SW480 (cell line): ENCODE measurements around the gene C3orf38.
"Not testable (repeated sequence)": the region's sequence is repeated elsewhere in the genome, so short reads cannot be mapped to it uniquely, and the experiment has no call there.

Source experiments
- DNase-seq: peaks from one replicate; pipeline ENCODE4 v3.0.0-alpha.2; 2016; ENCODE audit warnings: low spot score

C3orf38 gene

DNA sequence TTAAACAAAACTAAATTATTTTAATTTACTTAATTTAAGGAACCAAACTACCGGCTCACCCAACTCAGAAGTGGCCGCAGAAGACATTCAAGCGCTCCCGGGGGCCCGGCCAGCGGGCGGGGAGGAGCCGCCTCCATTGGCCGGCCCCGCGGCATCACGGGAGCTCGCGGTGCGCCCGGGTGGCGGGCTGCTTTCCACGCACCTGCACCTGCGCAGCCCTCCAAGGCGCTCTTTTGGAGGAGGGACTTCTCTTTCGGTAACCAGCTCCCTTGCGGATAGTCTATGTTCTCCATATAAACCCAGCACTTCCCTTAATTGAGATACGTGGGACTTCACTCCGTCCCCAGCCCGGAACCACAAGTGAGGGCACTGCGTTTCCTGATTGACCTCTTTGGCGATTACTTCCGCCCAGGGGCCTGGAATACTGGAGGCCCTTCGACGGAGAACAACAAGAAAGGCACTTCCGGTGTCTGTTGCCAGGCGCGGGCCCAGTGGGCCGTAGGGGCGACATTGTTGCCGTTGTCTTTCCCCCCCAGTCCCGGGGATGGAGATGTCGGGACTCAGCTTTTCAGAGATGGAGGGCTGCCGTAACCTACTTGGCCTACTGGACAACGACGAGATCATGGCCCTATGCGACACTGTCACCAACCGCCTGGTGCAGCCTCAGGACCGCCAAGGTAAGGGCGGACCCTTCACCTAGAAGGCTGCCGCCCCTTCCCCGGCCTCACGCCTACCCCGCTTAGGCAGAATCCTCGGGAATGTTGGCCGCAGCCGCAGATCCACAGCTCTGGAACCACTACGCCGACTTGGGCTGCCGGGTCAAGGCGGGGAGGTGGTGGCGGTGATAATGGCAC, at the start of gene C3orf38:
Gene C3orf38, plus strand, starts transcription at position 451 of the 854 bp plus-strand sequence. Its CDS starts 94 bp downstream, at position 545.
- DNase-seq, result peak; percentile 96

GRCh38 chr3:88101142-88101541, 48.6 kb upstream of the C3orf38 start:
- DNase-seq, result no peak

DNA sequence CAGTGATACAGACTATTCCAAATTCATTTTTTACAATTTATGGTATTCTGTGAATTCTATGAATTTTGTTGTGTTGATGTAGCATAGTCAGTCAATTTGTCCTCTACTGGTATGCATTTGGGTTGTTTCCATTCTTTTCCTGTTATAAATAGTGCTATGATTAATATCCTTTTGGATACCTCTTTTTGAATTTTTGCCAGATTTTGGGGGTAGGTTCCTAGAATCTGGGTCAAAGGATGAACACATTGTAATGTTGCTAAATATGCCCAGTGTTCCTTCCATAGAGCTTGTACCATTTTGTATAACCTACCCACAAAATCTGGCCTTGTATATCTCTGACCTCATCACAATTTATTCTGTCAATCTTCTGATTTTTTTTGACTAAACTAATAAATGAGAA, 44.4 kb upstream of the C3orf38 start:
- DNase-seq, result no peak

- DNase-seq, result no peak
Measured at GRCh38 chr3:88112289-88112688, 37.5 kb upstream of the C3orf38 start.

- DNase-seq, result peak; percentile 55
Measured at GRCh38 chr3:88113311-88114162, 36.2 kb upstream of the C3orf38 start.

- DNase-seq, result no peak
Measured at GRCh38 chr3:88114878-88115549, 34.7 kb upstream of the C3orf38 start.

GRCh38 chr3:88117683-88118082, 32.1 kb upstream of the C3orf38 start:
- DNase-seq, result no peak

DNA sequence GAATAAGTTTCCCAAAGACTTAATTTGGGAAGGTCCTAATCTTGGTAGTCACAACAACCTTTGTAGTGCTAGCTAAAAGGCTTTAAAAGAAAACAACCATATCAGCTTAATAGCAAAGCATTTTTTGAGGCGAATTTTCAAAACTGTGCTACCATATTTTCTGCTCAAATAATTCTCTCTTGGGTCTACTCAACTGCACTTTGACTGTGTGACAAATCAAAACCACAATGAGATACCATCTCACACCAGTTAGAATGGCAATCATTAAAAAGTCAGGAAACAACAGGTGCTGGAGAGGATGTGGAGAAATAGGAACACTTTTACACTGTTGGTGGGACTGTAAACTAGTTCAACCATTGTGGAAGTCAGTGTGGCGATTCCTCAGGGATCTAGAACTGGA, 31.2 kb upstream of the C3orf38 start:
- not testable (repeated sequence) for DNase-seq

DNA sequence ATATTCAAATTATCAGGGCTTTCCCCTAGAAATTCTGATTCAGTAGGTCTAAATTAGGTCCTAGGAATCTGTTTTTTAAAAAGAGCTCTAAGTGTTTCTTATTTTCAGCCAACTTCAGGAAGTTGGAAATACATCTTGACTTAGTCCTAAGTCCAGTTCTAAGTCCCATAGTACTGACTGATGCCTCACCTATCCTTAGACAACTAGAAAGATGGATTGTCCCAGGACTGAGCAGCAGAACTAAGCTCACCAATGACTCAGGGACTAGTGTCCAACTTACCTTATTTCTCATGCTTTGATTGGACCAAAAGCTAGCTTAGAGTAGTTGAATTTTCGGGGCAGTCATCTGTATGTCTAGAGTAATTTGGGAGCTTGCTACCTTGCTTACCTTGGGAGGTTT, 26.2 kb upstream of the C3orf38 start:
- no peak for DNase-seq

DNA sequence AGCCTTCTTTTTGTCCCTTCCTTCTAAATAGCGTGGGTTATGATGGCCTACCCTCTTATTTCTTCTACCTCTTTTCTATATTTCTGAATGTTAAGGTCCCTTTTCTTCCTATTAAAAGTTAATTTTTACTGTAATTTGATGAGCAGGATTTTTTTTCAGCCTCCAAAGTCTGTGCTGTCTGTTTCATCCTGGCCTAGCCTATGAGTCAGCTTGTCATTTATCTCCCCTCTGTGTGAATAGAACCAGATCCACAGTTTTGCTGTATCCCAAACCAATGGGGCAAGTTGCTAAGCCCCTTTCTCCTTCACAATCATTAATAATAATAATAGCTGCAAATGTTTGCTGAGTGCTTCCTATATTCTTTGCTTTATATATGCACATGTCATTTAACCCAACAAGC, 18.1 kb upstream of the C3orf38 start:
- no peak for DNase-seq

DNA sequence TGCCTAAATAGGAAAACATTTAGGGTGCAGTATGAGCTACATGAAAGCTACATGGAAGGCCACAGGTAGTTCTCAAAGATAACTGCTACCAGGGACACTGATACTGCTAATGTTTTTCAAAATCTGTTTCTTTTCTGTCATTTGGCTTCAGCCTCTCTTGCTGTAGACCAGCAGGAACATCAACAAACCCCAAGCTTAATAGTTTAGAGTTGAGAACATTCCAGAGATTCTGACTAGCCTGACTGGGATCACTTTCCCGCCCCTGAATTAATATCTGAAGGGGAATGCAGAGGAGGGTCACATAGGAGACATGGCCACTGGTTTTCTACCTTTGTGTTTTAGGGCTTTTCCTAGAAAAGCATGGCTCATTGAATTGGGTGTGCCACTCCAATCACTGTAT, 16.9 kb upstream of the C3orf38 start:
- no peak for DNase-seq

DNA sequence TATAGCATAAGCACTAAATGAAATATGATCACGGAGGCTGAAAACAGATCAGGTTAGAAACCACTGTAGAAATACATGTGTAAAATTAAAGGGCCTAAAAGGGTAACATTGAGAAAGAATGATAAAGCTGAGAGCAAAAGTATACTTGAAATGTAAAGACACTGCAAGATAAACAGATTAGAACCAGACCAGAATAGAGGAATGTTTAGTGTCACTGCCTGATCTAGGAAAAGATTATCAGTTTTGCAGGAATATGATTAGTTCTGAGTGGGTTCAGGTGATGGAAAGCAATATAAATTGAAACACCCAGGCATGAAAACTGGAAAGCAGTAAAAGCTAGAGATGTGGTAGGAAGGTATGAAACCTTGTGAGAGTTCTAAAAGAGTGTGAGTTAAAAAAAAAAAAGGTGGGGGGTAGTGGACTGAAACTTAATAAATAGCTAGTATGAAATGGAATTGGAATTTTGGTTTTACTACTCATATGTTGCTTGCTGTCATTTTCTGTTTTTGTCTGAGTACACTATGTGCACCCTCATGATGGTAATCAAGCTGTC, 16.0 kb upstream of the C3orf38 start:
- DNase-seq, result no peak

GRCh38 chr3:88137836-88138235, 11.9 kb upstream of the C3orf38 start:
- DNase-seq, result no peak

GRCh38 chr3:88141458-88142083, 8.2 kb upstream of the C3orf38 start:
- DNase-seq, result no peak

DNA sequence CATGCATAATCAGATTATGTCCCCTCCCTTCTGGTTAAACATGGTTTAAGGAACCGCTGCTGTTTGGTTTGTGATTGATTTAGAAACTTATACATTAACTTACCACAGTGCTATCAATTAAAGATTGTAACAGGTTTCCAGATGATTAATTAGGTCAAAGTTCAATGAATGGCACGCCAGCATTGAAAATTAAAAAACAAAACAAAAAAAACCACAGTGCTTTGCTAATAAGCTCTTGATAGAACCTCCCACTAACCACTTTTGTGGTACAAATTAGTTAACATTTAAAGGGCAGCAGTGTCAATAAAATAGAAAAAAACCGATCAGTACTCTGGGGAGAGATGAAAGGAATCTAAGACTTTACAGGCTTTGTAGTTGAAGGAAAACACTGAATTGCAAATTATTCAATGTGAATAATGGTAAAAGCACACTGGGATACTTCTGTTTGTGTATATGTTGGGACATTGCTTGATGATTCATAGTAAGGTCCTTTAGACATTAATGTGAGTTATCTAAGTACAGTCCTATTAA, 7.6 kb upstream of the C3orf38 start:
- DNase-seq, result no peak

GRCh38 chr3:88147261-88147660, 2.5 kb upstream of the C3orf38 start:
- no peak for DNase-seq

GRCh38 chr3:88148651-88149050, 1.1 kb upstream of the C3orf38 start:
- DNase-seq, result no peak

DNA sequence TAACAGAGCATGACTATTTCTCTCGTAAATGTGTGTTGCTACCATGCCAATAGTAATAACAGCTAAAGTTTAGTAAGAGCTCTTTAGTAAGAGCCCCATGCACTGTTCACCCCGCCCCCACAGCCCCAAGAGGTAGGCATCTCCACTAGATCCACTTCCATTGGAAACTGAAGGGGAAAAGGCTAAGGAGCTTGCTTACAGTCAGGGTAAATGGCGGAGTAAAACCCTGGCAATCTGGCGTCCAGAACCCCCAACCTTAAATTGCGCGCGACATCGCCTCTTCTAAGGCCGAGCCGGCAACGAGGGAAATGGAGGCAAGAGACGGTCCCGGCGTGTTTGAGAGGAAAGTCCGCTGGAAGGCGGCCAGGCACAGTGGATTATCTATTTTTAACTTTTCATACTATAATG, 654 bp upstream of the C3orf38 start:
- peak; percentile 45 for DNase-seq

DNA sequence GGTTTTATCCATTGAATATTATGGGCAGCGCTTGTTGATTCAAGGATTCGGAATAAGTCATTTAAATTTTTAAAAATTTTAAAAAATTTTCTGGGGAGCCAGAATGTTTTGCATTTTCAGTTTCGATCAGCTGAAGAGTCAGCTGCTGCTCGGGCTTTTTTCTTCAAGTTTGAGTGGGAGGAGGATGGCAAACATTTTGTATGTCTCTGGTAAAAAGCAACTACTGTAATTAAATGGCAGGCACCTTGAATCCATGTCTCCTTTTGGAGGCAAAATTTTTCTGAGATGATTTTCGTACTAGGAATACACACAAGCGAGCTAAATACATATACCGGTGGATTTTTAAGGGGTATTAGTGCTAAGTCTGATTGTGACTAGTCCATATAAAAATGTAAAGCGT, 612 bp downstream of the C3orf38 start:
- peak; percentile 17 for DNase-seq

DNA sequence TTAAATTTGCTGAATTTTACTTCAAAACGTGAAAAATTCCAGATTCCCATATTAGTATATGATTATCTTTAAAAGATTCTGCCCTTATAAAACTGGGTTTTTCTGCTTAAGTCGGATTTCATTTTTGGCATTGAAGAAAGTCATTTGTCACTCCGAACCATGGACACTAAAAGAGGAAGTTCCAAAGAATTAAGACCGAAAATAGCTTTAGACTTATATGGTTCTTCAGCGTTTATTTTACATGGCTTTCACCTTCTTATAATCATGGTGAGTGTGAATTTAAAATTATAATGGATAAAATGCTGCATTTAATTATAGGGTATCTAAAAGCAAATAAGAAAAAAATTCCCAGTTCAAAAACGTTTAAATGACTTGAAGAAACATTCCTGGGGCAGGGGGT, 1.0 kb downstream of the C3orf38 start:
- DNase-seq, result no peak

DNA sequence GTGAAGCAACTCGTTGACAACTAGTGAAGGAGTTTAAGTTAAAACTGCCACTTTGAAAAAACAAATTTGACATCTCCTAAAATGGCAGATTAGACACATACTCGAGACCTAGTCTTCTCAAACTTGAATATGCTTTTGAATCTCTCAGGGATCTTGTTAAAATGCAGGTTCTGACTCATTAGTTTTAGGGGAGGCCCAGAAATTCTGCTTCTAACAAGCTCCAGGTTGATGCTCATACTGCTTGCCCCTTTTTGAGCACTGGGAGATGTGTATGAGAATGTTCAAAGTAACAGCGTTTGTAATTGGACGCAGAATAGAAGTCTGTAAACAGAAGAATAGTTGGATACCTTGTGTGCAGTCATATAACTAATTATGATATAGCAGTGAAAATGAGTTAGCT, 1.6 kb downstream of the C3orf38 start:
- no peak for DNase-seq

DNA sequence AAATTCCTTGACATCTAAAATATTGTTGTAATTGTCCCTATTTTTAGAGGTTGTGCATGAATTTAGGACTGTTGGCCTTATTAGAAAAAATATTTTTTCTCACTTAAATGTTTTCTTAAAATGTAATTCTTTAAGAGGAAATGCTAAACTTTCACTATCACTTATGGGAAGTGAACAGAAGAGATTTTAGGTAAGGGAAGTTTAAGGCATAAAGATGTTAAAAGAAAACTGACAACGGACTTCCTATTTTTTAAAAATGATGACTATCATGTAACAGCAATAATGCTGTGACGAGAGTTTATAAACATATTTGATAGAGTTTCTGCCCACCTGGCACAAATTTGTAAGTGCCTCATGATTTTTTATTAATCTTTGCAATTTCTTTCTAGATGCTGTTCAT, 3.1 kb downstream of the C3orf38 start:
- no peak for DNase-seq
